ENCODE data around the gene CCDC83. TPM values are rescaled to one million over a fixed set of nuclear protein-coding genes. Genes with fewer than 3 reads are reported as not detected.

Gene CCDC83
- total RNA-seq, 4 donors from 2014 or later = not detected

DNA sequence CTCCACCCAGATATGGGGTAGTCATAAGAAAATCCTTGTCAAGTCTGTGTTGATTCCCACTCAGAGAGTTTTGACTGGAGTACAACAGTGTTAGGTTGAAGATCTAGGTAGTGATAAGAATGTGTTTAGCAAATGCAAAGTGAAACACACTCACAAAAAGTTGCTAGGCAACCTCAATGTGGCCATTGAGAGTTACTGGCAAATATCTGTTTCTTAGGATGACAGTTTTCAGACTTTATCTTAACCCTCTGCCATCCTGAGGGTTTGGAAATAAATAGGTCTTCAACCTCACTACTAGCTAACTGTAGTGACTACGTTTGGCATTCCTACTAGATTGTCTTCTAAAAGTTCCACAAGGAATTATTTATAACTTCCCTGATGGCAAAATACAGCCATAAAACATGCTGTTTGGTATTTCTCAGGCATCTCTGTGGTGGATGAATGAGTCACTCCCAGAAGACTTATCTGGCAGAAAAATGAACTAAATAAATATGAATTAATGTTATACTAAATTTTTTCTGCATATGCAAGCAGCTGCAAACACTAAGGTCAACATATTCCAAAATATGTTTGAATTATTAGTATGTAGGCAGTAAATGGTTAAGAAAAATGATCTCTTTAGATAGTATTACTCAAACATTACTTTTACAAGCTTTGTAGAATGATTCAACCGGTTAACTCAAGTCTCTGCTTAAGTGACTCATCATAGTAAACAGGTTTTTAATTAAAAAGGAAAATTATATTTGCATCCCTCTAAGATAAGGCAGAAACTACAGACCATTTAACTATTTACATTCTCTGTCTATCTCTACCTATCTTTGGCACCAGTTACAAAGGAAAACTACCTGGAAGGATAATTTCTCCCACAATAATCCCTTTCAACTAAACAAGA, 27.2 kb upstream of the CCDC83 start:
- Histone ChIP-seq H3K4me3 (no peak overlapping the region), H3K36me3 (no peaks in the 10 kb centered on the region), H3K9me3 (no peaks in the 10 kb centered on the region), H3K4me1 (no peaks in the 10 kb centered on the region), H3K27me3 (no peaks in the 10 kb centered on the region), H3K27ac (no peak overlapping the region)
- no peak for ATAC-seq
- no peak for DNase-seq
- intact Hi-C loops (cut with DNase I; ENCODE audit: low total_unique reads) (loop anchor here (10.0 kb wide), 1 partner anchor 233 kb away; no protein-coding TSS in a partner anchor), in situ Hi-C loops (cut with MboI; ENCODE audit: low sequenced_read_pairs in 4 of 4) (loop anchor here in 3 of 4 donors (25.0 kb wide), 2 partner anchors 216 to 241 kb away; no protein-coding TSS in a partner anchor)
- TF ChIP-seq, protein P1, sequence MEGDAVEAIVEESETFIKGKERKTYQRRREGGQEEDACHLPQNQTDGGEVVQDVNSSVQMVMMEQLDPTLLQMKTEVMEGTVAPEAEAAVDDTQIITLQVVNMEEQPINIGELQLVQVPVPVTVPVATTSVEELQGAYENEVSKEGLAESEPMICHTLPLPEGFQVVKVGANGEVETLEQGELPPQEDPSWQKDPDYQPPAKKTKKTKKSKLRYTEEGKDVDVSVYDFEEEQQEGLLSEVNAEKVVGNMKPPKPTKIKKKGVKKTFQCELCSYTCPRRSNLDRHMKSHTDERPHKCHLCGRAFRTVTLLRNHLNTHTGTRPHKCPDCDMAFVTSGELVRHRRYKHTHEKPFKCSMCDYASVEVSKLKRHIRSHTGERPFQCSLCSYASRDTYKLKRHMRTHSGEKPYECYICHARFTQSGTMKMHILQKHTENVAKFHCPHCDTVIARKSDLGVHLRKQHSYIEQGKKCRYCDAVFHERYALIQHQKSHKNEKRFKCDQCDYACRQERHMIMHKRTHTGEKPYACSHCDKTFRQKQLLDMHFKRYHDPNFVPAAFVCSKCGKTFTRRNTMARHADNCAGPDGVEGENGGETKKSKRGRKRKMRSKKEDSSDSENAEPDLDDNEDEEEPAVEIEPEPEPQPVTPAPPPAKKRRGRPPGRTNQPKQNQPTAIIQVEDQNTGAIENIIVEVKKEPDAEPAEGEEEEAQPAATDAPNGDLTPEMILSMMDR (IDR thresholded peaks at IDR 0.05 in 4 of 5, conservative IDR thresholded peaks at IDR 0.05 in 1 of 5) = no peak
- TF ChIP-seq POLR2A (IDR thresholded peaks at IDR 0.05) = no peak

DNA sequence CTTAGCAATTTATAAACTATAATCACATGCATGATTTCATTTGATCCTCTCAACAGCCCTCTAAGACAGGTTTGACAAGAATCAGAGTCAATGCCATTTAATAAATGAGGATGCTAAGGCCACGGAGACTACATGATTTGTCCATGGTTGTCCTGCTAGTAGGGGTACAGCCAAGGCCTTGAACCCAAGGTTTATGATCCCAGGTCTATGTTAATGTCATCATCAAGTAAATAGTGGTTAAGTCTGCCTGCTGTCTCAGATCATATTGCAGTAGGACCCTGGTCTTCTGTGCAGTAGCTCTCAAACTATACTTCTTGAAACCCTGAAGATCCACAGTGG, 26.6 kb upstream of the CCDC83 start:
- Histone ChIP-seq H3K27ac (no peak overlapping the region), H3K4me1 (no peaks in the 10 kb centered on the region), H3K9me3 (no peaks in the 10 kb centered on the region), H3K27me3 (no peaks in the 10 kb centered on the region), H3K36me3 (no peaks in the 10 kb centered on the region), H3K4me3 (no peak overlapping the region)
- DNase-seq (no peak), ATAC-seq (no peak)
- TF ChIP-seq, protein P1 (IDR thresholded peaks at IDR 0.05 in 4 of 5, conservative IDR thresholded peaks at IDR 0.05 in 1 of 5) = no peak
- TF ChIP-seq POLR2A (IDR thresholded peaks at IDR 0.05) = no peak
- in situ Hi-C loops (cut with MboI; ENCODE audit: low sequenced_read_pairs in 4 of 4) (loop anchor here in 3 of 4 donors (25.0 kb wide), 2 partner anchors 216 to 241 kb away; no protein-coding TSS in a partner anchor), intact Hi-C loops (cut with DNase I; ENCODE audit: low total_unique reads) (loop anchor here (10.0 kb wide), 1 partner anchor 234 kb away; no protein-coding TSS in a partner anchor)

DNA sequence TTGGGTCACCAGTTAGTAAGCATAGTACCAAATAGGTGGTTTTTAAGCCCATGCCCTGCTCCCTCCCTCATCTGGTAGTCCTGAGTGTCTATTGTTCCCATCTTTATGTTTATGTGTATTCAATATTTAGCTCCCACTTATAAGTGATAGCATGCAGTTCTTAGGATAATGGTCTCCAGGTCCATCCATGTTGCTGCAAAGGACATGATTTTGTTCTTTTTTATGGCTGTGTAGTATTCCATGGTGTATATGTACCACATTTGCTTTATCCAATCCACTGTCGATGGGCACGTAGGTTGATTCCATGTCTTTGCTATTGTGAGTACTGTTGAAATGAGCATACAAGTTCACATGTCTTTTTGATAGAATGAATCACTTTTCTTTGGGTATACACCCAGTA, 26.0 kb upstream of the CCDC83 start:
- Histone ChIP-seq H3K9me3 (no peaks in the 10 kb centered on the region), H3K36me3 (no peaks in the 10 kb centered on the region), H3K27me3 (no peaks in the 10 kb centered on the region), H3K4me3 (no peak overlapping the region), H3K4me1 (no peaks in the 10 kb centered on the region), H3K27ac (no peak overlapping the region)
- TF ChIP-seq, protein P1 (IDR thresholded peaks at IDR 0.05 in 4 of 5, conservative IDR thresholded peaks at IDR 0.05 in 1 of 5) = no peak
- TF ChIP-seq POLR2A (IDR thresholded peaks at IDR 0.05) = no peak
- in situ Hi-C loops (cut with MboI; ENCODE audit: low sequenced_read_pairs in 4 of 4) (loop anchor here in 3 of 4 donors (25.0 kb wide), 2 partner anchors 217 to 242 kb away; no protein-coding TSS in a partner anchor), intact Hi-C loops (cut with DNase I; ENCODE audit: low total_unique reads) (loop anchor here (10.0 kb wide), 1 partner anchor 234 kb away; no protein-coding TSS in a partner anchor)
- no peak for ATAC-seq
- no peak for DNase-seq

DNA sequence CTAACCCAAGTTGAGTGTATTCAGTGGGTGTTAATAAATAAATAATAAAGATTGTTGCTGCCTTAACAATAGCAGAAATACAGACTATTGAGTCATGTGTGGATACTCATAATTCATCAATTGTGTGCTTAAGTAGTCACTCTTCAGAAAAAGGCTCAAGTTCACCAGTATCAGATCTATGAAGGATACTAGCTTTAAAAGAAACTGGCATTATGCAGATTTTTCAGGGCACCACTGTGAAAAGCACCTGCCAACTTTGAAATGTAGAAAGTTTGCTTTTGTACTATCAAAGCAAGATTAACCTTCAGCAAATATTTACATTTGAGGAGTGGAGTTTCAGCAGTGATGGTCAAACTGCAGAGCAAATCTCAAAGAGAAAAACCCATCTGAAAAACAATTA, 24.1 kb upstream of the CCDC83 start:
- Histone ChIP-seq H3K4me1 (no peaks in the 10 kb centered on the region), H3K4me3 (no peak overlapping the region), H3K36me3 (no peaks in the 10 kb centered on the region), H3K9me3 (no peaks in the 10 kb centered on the region), H3K27ac (no peak overlapping the region), H3K27me3 (no peaks in the 10 kb centered on the region)
- in situ Hi-C loops (cut with MboI; ENCODE audit: low sequenced_read_pairs in 4 of 4) = loop anchor here in 3 of 4 donors (25.0 kb wide), 2 partner anchors 219 to 244 kb away; no protein-coding TSS in a partner anchor
- no peak for ATAC-seq
- TF ChIP-seq, protein P1 (IDR thresholded peaks at IDR 0.05 in 4 of 5, conservative IDR thresholded peaks at IDR 0.05 in 1 of 5) = no peak
- TF ChIP-seq POLR2A (IDR thresholded peaks at IDR 0.05) = no peak
- DNase-seq = no peak
- intact Hi-C loops (cut with DNase I; ENCODE audit: low total_unique reads) = no loop called here

Data from gastrocnemius medialis (tissue), 4 donors.